Measurements from ENCODE around the gene UPF2. TPM values are rescaled to one million over a fixed set of nuclear protein-coding genes. Genes with fewer than 3 reads are reported as not detected.

UPF2 gene
- total and polyA plus RNA-seq, 4 donors = 7.4 to 36.4 (median 13.3) TPM

- peaks cover 0 to 7% (median 2%) of the 10 kb centered on the region in 4 donors for H3K9me3 ChIP-seq (ENCODE audit: control insufficient read depth in 4 of 4, insufficient read depth in 3 of 4, low read length in 3 of 4)
- peaks cover 11 to 32% (median 26%) of the 10 kb centered on the region in 4 donors for H3K36me3 ChIP-seq (ENCODE audit: control insufficient read depth in 4 of 4, insufficient read depth in 4 of 4, low read length in 4 of 4)
- H3K27ac ChIP-seq (ENCODE audit: low read depth in 1 of 2, low read length in 1 of 2) = no peak overlapping the region
- DNase-seq (no peak), ATAC-seq (ENCODE audit: insufficient read depth, low FRiP score) (no peak)
- 90 to 93% methylated on average over 4 of the region's 4 CpGs for WGBS, 2 donors
- TF ChIP-seq CTCF (IDR thresholded peaks at IDR 0.05; ENCODE audit: control extremely low read depth, extremely low read depth) = no peak
- no peak overlapping the region for H3K4me3 ChIP-seq
- no peak overlapping the region for H3K9ac ChIP-seq (ENCODE audit: insufficient read depth in 1 of 2, low read length in 2 of 2)
- no peaks in the 10 kb centered on the region for H3K27me3 ChIP-seq (ENCODE audit: control insufficient read depth in 3 of 3, insufficient read depth in 3 of 3, low read length in 2 of 3)
- H3K4me1 ChIP-seq (ENCODE audit: control insufficient read depth in 5 of 5, insufficient read depth in 5 of 5, low read length in 5 of 5) = no peaks in the 10 kb centered on the region
Measured at GRCh38 chr10:12006671-12007070, 35.9 kb downstream of the UPF2 start.

- no peak for TF ChIP-seq CTCF (IDR thresholded peaks at IDR 0.05; ENCODE audit: control extremely low read depth, extremely low read depth)
- Histone ChIP-seq H3K9ac (ENCODE audit: insufficient read depth in 1 of 2, low read length in 2 of 2) (no peak overlapping the region), H3K27me3 (ENCODE audit: control insufficient read depth in 3 of 3, insufficient read depth in 3 of 3, low read length in 2 of 3) (no peaks in the 10 kb centered on the region), H3K4me1 (ENCODE audit: control insufficient read depth in 5 of 5, insufficient read depth in 5 of 5, low read length in 5 of 5) (no peaks in the 10 kb centered on the region), H3K9me3 (ENCODE audit: control insufficient read depth in 4 of 4, insufficient read depth in 3 of 4, low read length in 3 of 4) (no peaks in the 10 kb centered on the region), H3K36me3 (ENCODE audit: control insufficient read depth in 4 of 4, insufficient read depth in 4 of 4, low read length in 4 of 4) (peaks cover 0 to 31% (median 11%) of the 10 kb centered on the region in 4 donors), H3K4me3 (no peak overlapping the region), H3K27ac (ENCODE audit: low read depth in 1 of 2, low read length in 1 of 2) (no peak overlapping the region)
- WGBS, 2 donors = 57 to 69% methylated on average over 6 of the region's 6 CpGs
- ATAC-seq (ENCODE audit: insufficient read depth, low FRiP score) = no peak
- no peak for DNase-seq
Measured at GRCh38 chr10:11993834-11994468, 48.7 kb downstream of the UPF2 start.

GRCh38 chr10:11988924-11989323 is 53.7 kb downstream of the UPF2 start:
- TF ChIP-seq CTCF (IDR thresholded peaks at IDR 0.05; ENCODE audit: control extremely low read depth, extremely low read depth) = no peak

More at GRCh38 chr10:11988924-11989323, 53.7 kb downstream of the UPF2 start:
- Histone ChIP-seq H3K36me3 (ENCODE audit: control insufficient read depth in 4 of 4, insufficient read depth in 4 of 4, low read length in 4 of 4) (peaks cover 3 to 17% (median 10%) of the 10 kb centered on the region in 4 donors), H3K27me3 (ENCODE audit: control insufficient read depth in 3 of 3, insufficient read depth in 3 of 3, low read length in 2 of 3) (no peaks in the 10 kb centered on the region), H3K4me3 (no peak overlapping the region), H3K9me3 (ENCODE audit: control insufficient read depth in 4 of 4, insufficient read depth in 3 of 4, low read length in 3 of 4) (no peaks in the 10 kb centered on the region), H3K9ac (ENCODE audit: insufficient read depth in 1 of 2, low read length in 2 of 2) (no peak overlapping the region), H3K27ac (ENCODE audit: low read depth in 1 of 2, low read length in 1 of 2) (no peak overlapping the region), H3K4me1 (ENCODE audit: control insufficient read depth in 5 of 5, insufficient read depth in 5 of 5, low read length in 5 of 5) (peaks cover 0 to 4% (median 0%) of the 10 kb centered on the region in 5 donors)
- DNase-seq = no peak
- 91 to 92% methylated on average over 1 of the region's 1 CpG for WGBS, 2 donors
- ATAC-seq (ENCODE audit: insufficient read depth, low FRiP score) = no peak

All from lung (tissue), 12 donors.